HG03558 (cell line): ENCODE measurements around the gene CNTN4.
"Not testable (repeated sequence)": the region's sequence is repeated elsewhere in the genome, so short reads cannot be mapped to it uniquely, and the experiment has no call there.

Experiments
- ATAC-seq: cut with Tn5 transposase; IDR thresholded peaks from one replicate; pipeline ENCODE4 v1.9.1; 2021; ENCODE audit warnings: moderate number of reproducible peaks; ENCODE audit not compliant: unreplicated experiment; ENCODE audit errors: extremely low read depth

CNTN4 gene

GRCh38 chr3:2098398-2099027 is at the start of gene CNTN4:
CNTN4 (plus strand) TSS chr3:2098866.
- ATAC-seq, result no peak

- no peak for ATAC-seq
Observed at GRCh38 chr3:2061360-2061759, 37.3 kb upstream of the CNTN4 start.

GRCh38 chr3:2071531-2071930 is 27.1 kb upstream of the CNTN4 start:
- no peak for ATAC-seq

- ATAC-seq, result no peak
Observed at GRCh38 chr3:2078821-2079220, 19.8 kb upstream of the CNTN4 start.

- no peak for ATAC-seq
Observed at GRCh38 chr3:2082871-2083480, 15.7 kb upstream of the CNTN4 start.

GRCh38 chr3:2083558-2083957 is 15.1 kb upstream of the CNTN4 start:
- ATAC-seq, result not testable (repeated sequence)

GRCh38 chr3:2090095-2090911 is 8.4 kb upstream of the CNTN4 start:
- ATAC-seq, result no peak

- no peak for ATAC-seq
Observed at GRCh38 chr3:2092758-2093157, 5.9 kb upstream of the CNTN4 start.

GRCh38 chr3:2094941-2095340 is 3.7 kb upstream of the CNTN4 start:
- ATAC-seq, result no peak

GRCh38 chr3:2096216-2096615 is 2.5 kb upstream of the CNTN4 start:
- no peak for ATAC-seq

GRCh38 chr3:2097641-2098191 is 950 bp upstream of the CNTN4 start:
- ATAC-seq, result no peak

- ATAC-seq, result no peak
Observed at GRCh38 chr3:2099028-2099671, 484 bp downstream of the CNTN4 start.

GRCh38 chr3:2099779-2100191 is 1.1 kb downstream of the CNTN4 start:
- no peak for ATAC-seq

- ATAC-seq, result no peak
Observed at GRCh38 chr3:2106438-2106837, 7.8 kb downstream of the CNTN4 start.

GRCh38 chr3:2110597-2111117 is 12.0 kb downstream of the CNTN4 start:
- ATAC-seq, result no peak

GRCh38 chr3:2114617-2115275 is 16.1 kb downstream of the CNTN4 start:
- no peak for ATAC-seq

- ATAC-seq, result no peak
Observed at GRCh38 chr3:2130726-2131125, 32.1 kb downstream of the CNTN4 start.

GRCh38 chr3:2133146-2133545 is 34.5 kb downstream of the CNTN4 start:
- ATAC-seq, result no peak

GRCh38 chr3:2137651-2138050 is 39.0 kb downstream of the CNTN4 start:
- no peak for ATAC-seq

GRCh38 chr3:2141482-2141881 is 42.8 kb downstream of the CNTN4 start:
- ATAC-seq, result no peak
